ENCODE measurements around the gene SLC2A4RG.

Gene SLC2A4RG

DNA sequence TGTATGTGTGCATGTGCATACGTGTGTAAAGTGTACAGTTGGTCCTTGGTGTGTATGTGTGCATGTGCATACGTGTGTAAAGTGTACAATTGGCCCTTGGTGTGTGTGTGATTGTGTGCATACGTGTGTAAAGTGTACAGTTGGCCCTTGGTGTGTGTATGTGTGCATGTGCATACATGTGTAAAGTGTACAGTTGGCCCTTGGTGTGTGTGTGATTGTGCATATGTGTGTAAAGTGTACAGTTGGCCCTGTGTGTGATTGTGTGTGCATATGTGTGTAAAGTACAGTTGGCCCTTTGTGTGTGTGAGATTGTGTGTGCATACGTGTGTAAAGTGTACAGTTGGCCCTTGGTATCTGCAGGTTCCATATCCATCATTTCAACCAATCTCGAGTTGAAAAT is 8.2 kb upstream of the SLC2A4RG start:
- Histone ChIP-seq H3K9ac (ENCODE audit: insufficient read length) (no peak overlapping the region), H3K36me3 (ENCODE audit: insufficient read depth, low read length) (no peaks in the 10 kb centered on the region; the same call in 1 of the 2 replicates), H3K9me3 (ENCODE audit: low read depth, low read length) (no peaks in the 10 kb centered on the region), H3K4me3 (no peak overlapping the region), H3K27ac (no peak overlapping the region)
- no peak for DNase-seq (ENCODE audit: low read depth, low spot score)
- TF ChIP-seq FOXP2 (optimal IDR thresholded peaks at IDR 0.05; ENCODE audit: control extremely low read depth, extremely low read length, insufficient read depth): no peak
- TF ChIP-seq EZH2 (IDR thresholded peaks at IDR 0.05): no peak
- TF ChIP-seq POLR2AphosphoS5 (IDR thresholded peaks at IDR 0.05; ENCODE audit: borderline replicate concordance, low read depth, low read length): no peak

DNA sequence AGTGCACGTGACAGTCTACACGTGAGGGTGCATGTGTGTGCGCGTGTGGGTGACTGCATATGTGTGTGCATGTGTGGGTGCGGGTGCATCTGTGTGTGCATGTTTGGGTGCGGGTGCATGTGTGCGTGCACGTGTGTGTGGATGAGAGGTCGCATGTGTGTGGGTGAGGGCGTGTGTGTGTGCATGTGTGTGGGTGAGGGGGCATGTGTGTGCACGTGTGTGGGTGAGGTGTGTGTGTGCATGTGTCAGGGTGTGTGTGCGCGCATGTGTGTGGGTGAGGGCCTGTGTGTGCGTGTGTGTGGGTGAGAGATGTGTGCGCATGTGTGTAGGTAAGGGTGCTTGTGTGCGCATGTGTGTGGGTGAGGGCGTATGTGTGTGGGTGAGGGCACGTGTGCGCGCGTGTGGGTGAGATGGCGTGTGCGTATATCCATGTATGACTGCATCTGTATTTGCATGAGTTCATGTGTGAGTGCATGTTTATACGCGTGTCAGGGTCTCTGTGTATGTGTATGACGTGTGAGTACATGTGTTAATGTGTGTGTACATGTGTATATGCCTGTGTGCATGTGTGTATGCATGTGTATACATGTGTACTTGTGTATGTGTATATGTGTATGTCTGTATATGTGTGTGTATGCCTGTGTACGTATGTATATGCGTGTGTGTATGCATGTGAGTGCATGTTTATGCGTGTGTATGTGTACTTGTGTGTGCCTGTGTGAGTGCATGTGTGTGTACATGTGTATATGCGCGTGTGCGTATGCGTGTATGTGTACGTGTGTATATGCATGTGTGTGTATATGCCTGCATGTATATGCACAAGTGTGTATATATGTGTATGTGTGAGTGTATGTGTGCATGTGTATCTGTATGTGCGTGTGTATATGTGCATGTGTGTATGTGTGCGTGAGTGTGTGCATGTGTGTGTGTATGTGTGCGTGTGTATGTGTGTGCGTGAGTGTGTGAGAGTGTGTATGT is 7.2 kb upstream of the SLC2A4RG start:
- DNase-seq (ENCODE audit: low read depth, low spot score): no peak
- H3K4me3 ChIP-seq: no peak overlapping the region
- TF ChIP-seq EZH2 (IDR thresholded peaks at IDR 0.05) (no peak), FOXP2 (optimal IDR thresholded peaks at IDR 0.05; ENCODE audit: control extremely low read depth, extremely low read length, insufficient read depth) (no peak), POLR2AphosphoS5 (IDR thresholded peaks at IDR 0.05; ENCODE audit: borderline replicate concordance, low read depth, low read length) (no peak)
- no peaks in the 10 kb centered on the region; the same call in 1 of the 2 replicates for H3K36me3 ChIP-seq (ENCODE audit: insufficient read depth, low read length)
- no peaks in the 10 kb centered on the region for H3K9me3 ChIP-seq (ENCODE audit: low read depth, low read length)
- no peak overlapping the region for H3K9ac ChIP-seq (ENCODE audit: insufficient read length)
- H3K27ac ChIP-seq: no peak overlapping the region

DNA sequence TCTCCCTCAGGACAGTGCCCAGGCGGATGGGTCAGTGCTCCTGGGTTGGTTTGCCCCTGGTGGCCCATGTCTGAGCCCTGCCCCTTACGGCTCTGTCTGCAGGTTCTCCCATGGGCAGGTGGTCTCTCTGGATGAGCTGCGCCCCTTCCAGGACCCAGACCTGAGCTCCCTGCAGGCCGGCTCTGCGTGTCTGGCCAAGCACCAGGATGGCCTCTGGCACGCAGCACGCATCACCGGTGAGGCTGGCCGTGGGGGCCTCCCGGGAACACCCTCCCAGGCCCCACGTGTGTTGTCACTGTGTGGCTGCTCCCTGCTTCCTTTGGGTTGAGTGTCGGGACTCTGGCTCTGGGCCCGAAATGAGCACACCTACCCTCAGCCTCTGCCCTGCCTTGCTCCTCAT is 6.5 kb upstream of the SLC2A4RG start:
- TF ChIP-seq POLR2AphosphoS5 (IDR thresholded peaks at IDR 0.05; ENCODE audit: borderline replicate concordance, low read depth, low read length): no peak
- TF ChIP-seq EZH2 (IDR thresholded peaks at IDR 0.05): no peak
- no peak for TF ChIP-seq FOXP2 (optimal IDR thresholded peaks at IDR 0.05; ENCODE audit: control extremely low read depth, extremely low read length, insufficient read depth)
- DNase-seq (ENCODE audit: low read depth, low spot score): no peak
- H3K27ac ChIP-seq: no peak overlapping the region
- H3K9me3 ChIP-seq (ENCODE audit: low read depth, low read length): no peaks in the 10 kb centered on the region
- H3K4me3 ChIP-seq: no peak overlapping the region
- no peak overlapping the region for H3K9ac ChIP-seq (ENCODE audit: insufficient read length)
- no peaks in the 10 kb centered on the region; the same call in 1 of the 2 replicates for H3K36me3 ChIP-seq (ENCODE audit: insufficient read depth, low read length)

- H3K9ac ChIP-seq (ENCODE audit: insufficient read length): no peak overlapping the region
These were observed 5.9 kb upstream of the SLC2A4RG start for GRCh38 chr20:63733579-63734081.

DNA sequence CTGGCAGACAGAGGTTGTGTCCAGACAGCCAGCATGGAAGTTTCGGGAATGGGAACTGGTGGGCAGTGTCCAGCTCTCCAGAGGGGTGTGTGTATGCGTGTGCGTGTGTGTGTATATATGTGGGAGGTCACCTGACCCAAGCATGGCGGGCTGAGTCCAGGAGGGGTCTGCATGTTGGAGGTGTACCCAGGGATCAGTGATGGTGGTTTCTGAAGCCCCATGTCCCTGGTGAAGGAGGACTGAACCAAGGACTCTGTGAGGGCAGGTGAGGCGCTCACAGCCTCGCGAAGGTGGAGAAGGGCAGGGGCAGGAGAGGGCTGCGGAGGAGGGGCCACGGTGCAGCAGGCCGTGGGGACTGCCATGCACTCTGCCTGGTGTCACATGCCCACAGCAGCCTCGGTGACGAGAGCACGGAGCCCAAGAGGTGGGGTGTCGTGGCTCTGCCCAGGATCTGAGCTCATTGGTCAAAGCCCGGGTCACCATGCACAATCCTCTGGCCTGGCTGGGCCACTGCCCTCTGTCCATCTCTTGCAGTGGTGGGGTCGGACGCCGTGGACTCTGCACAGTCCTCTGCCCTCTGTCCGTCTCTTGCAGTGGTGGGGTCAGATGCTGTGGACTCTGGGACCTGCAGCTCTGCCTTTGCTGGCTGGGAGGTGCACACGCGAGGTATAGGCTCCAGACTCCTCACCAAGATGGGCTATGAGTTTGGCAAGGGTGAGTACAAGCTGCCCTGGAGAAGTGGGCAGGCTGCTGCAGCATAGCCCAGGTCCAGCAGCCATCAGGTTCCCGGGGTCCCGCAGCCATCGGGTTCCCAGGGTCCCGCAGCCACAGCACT is 5.2 kb upstream of the SLC2A4RG start:
- TF ChIP-seq FOXP2 (optimal IDR thresholded peaks at IDR 0.05; ENCODE audit: control extremely low read depth, extremely low read length, insufficient read depth) (no peak), POLR2AphosphoS5 (IDR thresholded peaks at IDR 0.05; ENCODE audit: borderline replicate concordance, low read depth, low read length) (no peak), EZH2 (IDR thresholded peaks at IDR 0.05) (no peak)
- Histone ChIP-seq H3K4me3 (no peak overlapping the region), H3K27ac (no peak overlapping the region), H3K9ac (ENCODE audit: insufficient read length) (no peak overlapping the region), H3K36me3 (ENCODE audit: insufficient read depth, low read length) (no peaks in the 10 kb centered on the region; the same call in 1 of the 2 replicates), H3K9me3 (ENCODE audit: low read depth, low read length) (no peaks in the 10 kb centered on the region)
- no peak for DNase-seq (ENCODE audit: low read depth, low spot score)

More at GRCh38 chr20:63733579-63734081, 5.9 kb upstream of the SLC2A4RG start:
- TF ChIP-seq POLR2AphosphoS5 (IDR thresholded peaks at IDR 0.05; ENCODE audit: borderline replicate concordance, low read depth, low read length): no peak
- TF ChIP-seq EZH2 (IDR thresholded peaks at IDR 0.05): no peak
- TF ChIP-seq FOXP2 (optimal IDR thresholded peaks at IDR 0.05; ENCODE audit: control extremely low read depth, extremely low read length, insufficient read depth): no peak
- Histone ChIP-seq H3K36me3 (ENCODE audit: insufficient read depth, low read length) (no peaks in the 10 kb centered on the region; the same call in 1 of the 2 replicates), H3K4me3 (no peak overlapping the region), H3K9me3 (ENCODE audit: low read depth, low read length) (no peaks in the 10 kb centered on the region), H3K27ac (no peak overlapping the region)
- no peak for DNase-seq (ENCODE audit: low read depth, low spot score)

GRCh38 chr20:63734946-63735858 is 4.4 kb upstream of the SLC2A4RG start:
- no peak for DNase-seq (ENCODE audit: low read depth, low spot score)
- Histone ChIP-seq H3K4me3 (no peak overlapping the region), H3K27ac (no peak overlapping the region), H3K36me3 (ENCODE audit: insufficient read depth, low read length) (no peaks in the 10 kb centered on the region; the same call in 1 of the 2 replicates), H3K9ac (ENCODE audit: insufficient read length) (no peak overlapping the region), H3K9me3 (ENCODE audit: low read depth, low read length) (no peaks in the 10 kb centered on the region)
- TF ChIP-seq EZH2 (IDR thresholded peaks at IDR 0.05): no peak
- no peak for TF ChIP-seq POLR2AphosphoS5 (IDR thresholded peaks at IDR 0.05; ENCODE audit: borderline replicate concordance, low read depth, low read length)
- TF ChIP-seq FOXP2 (optimal IDR thresholded peaks at IDR 0.05; ENCODE audit: control extremely low read depth, extremely low read length, insufficient read depth): no peak

Data from SK-N-MC (cell line).